Glutamatergic neuron (in vitro differentiated cells): ENCODE results near the gene SLC66A1. TPM values are rescaled to one million over a fixed set of nuclear protein-coding genes. Genes with fewer than 3 reads are reported as not detected.
A peak's percentile ranks its signal among the peaks of the same experiment; 100 is the strongest.
"Not testable (repeated sequence)": the region's sequence is repeated elsewhere in the genome, so short reads cannot be mapped to it uniquely, and the experiment has no call there.

Source experiments
- DNase-seq: peaks from one replicate; pipeline ENCODE4 v3.0.0; 2022
- H3K27ac Mint-ChIP-seq: one replicate; pipeline ENCODE4 v1.8.0; 2020; ENCODE audit warnings: mild to moderate bottlenecking, mixed read lengths, inconsistent platforms; ENCODE audit not compliant: unreplicated experiment
- H3K27me3 Mint-ChIP-seq: one replicate; pipeline ENCODE4 v1.8.0; 2020; ENCODE audit warnings: mild to moderate bottlenecking, moderate library complexity, mixed read lengths, inconsistent platforms; ENCODE audit not compliant: unreplicated experiment
- H3K36me3 Mint-ChIP-seq: one replicate; pipeline ENCODE4 v1.8.0; 2020; ENCODE audit warnings: mild to moderate bottlenecking, mixed read lengths, inconsistent platforms; ENCODE audit not compliant: unreplicated experiment
- H3K4me1 Mint-ChIP-seq: one replicate; pipeline ENCODE4 v1.8.0; 2020; ENCODE audit warnings: mild to moderate bottlenecking, low read depth, mixed read lengths, inconsistent platforms; ENCODE audit not compliant: unreplicated experiment
- H3K4me3 Mint-ChIP-seq: one replicate; pipeline ENCODE4 v1.8.0; 2020; ENCODE audit warnings: mild to moderate bottlenecking, mixed read lengths, inconsistent platforms; ENCODE audit not compliant: unreplicated experiment
- H3K9me3 Mint-ChIP-seq: one replicate; pipeline ENCODE4 v1.8.0; 2020; ENCODE audit warnings: mild to moderate bottlenecking, moderate library complexity, mixed read lengths, inconsistent platforms; ENCODE audit not compliant: unreplicated experiment
- CTCF ChIP-seq: fragments of 200-600 bp; sonication (generic); IDR thresholded peaks from one replicate; pipeline ENCODE4 v1.5.0; 2021; ENCODE audit not compliant: partially characterized antibody, unreplicated experiment
- total RNA-seq: library from RNA; stranded (reverse); fragmentation: NEBNext Ultra II Directional; extraction: Animal tissue kit (Norgen Biotek cat#: 25700); gene quantifications from one replicate; pipeline ENCODE4 v1.2.1, GENCODE V29; 2021; ENCODE audit not compliant: unreplicated experiment

SLC66A1 gene
- total RNA-seq, 1 donor from 2014 or later: 41.1 TPM

- no peak overlapping the region for H3K4me3 Mint-ChIP-seq
- TF ChIP-seq CTCF: no peak
- no peaks in the 10 kb centered on the region for H3K4me1 Mint-ChIP-seq
- peaks cover 3% of the 10 kb centered on the region for H3K27me3 Mint-ChIP-seq
- H3K27ac Mint-ChIP-seq: no peak overlapping the region
- DNase-seq: no peak
- H3K36me3 Mint-ChIP-seq: peaks cover 10% of the 10 kb centered on the region
- peaks cover 5% of the 10 kb centered on the region for H3K9me3 Mint-ChIP-seq
These were observed 40.1 kb upstream of the SLC66A1 start for GRCh38 chr1:19272064-19272463.

GRCh38 chr1:19273106-19273843 lies 38.9 kb upstream of the SLC66A1 start:
- H3K27ac Mint-ChIP-seq: no peak overlapping the region
- no peaks in the 10 kb centered on the region for H3K4me1 Mint-ChIP-seq
- H3K27me3 Mint-ChIP-seq: peaks cover 3% of the 10 kb centered on the region
- peaks cover 5% of the 10 kb centered on the region for H3K9me3 Mint-ChIP-seq
- DNase-seq: no peak
- H3K36me3 Mint-ChIP-seq: peaks cover 10% of the 10 kb centered on the region
- H3K4me3 Mint-ChIP-seq: peak overlapping the region; percentile 11
- TF ChIP-seq CTCF: no peak

DNA sequence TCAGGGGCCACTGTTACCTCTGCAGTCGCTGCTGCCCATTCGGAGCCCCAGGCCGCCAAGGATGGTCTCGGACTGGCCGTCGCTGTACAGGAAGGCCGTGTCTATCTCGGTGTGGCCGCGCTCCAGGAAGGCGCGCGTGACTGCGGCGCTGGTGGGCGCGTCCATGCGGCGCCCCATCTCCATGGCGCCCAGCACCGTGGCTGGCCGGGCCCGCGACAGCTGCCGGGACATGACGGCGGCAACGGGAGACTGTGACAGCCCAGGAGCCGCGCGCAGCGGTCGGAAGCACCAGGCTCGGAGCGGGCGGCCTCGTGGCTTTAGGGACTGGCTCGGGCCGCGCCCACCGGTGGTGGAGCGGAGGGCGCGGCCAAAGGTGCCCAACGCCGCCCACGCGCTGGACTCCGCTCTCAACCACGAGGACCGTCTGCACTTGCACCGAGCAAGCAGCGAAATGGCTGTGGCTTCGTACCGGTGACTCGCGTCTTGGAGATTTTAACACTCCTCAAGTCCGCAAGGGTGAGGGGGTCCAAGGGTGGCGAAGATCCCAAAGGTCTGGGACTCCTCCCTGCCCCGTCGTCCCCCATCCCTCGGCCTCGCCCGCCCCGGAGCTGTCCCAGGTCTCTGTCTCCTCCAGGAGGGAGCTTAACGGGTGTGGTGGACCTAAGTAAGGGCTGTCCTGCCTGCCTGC lies 38.1 kb upstream of the SLC66A1 start:
- not testable (repeated sequence) for H3K9me3 Mint-ChIP-seq, H3K27ac Mint-ChIP-seq, DNase-seq, H3K27me3 Mint-ChIP-seq, H3K4me1 Mint-ChIP-seq, H3K4me3 Mint-ChIP-seq
- H3K36me3 Mint-ChIP-seq: peaks cover 10% of the 10 kb centered on the region

DNA sequence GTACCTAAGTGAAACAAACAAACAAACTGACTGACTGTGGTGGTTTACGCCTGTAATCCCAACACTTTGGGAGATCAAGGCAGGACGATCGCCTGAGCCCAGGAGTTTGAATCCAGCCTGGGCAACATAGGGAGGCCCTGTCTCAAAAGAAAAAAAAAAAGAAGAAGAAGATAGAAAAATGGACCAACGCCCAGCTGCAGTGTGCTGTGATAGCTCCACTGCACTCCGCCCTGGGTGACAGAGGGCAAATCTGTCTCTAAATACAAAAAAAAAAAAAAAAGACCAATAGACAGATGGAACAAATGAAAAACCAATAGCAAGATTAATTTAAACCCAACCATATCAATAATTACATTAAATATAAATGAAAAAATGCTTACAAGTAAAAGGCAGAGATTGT lies 37.5 kb upstream of the SLC66A1 start:
- peaks cover 10% of the 10 kb centered on the region for H3K36me3 Mint-ChIP-seq
- H3K27me3 Mint-ChIP-seq: peaks cover 3% of the 10 kb centered on the region

DNA sequence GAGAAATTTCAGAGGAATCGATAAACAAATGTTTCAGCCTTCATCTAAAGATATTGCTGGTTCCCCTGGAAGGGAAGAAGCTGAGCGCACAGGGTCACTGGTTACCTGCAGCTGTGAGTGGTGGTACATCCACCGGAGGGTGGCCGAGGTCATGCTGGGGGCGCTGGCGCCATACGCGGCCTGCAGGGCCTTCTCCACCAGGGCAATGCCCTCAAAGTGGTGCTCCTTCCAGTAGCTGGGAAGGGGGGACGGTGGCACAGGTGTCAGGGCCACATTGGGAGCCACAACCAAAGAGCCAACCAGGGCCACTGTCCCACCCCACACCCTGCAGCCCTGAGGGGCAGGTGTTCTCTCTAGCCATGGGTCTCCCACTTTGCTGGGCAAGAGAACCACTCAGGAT lies 28.2 kb upstream of the SLC66A1 start:
- Mint-ChIP-seq H3K4me3 (no peak overlapping the region), H3K27me3 (peaks cover 13% of the 10 kb centered on the region), H3K9me3 (peaks cover 5% of the 10 kb centered on the region), H3K27ac (no peak overlapping the region), H3K36me3 (no peaks in the 10 kb centered on the region), H3K4me1 (no peaks in the 10 kb centered on the region)
- no peak for TF ChIP-seq CTCF
- no peak for DNase-seq

More for the DNA sequence above, 37.5 kb upstream of the SLC66A1 start:
- no peak for TF ChIP-seq CTCF
- DNase-seq: no peak
- H3K4me1 Mint-ChIP-seq: no peaks in the 10 kb centered on the region
- H3K4me3 Mint-ChIP-seq: no peak overlapping the region
- peaks cover 5% of the 10 kb centered on the region for H3K9me3 Mint-ChIP-seq
- H3K27ac Mint-ChIP-seq: no peak overlapping the region
